Measurements from ENCODE around the gene RPA1.

The RPA1 gene

DNA sequence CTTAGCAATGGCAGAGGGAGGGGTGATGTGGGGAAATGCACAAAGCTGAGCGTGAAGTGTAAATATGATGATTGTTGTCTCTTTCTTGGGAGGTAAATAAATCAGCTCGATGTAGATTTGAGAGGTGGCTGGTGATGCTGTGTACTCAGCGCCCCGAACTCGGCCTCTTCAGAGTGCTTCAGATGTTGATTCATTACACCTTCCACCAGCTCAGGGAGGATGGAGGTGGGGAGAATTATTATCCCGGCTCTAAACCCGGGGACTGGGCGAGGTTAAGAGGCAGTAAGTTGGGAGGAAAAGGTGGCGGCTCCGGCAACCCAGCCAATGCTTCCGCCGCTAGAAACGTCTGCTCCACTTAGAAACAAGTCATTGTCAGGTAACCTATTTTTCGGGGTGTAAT is 86.5 kb downstream of the RPA1 start:
- H3K4me3 Mint-ChIP-seq = no peak overlapping the region
- H3K27me3 Mint-ChIP-seq (ENCODE audit: low read depth) = peaks cover 11% of the 10 kb centered on the region
- H3K27ac Mint-ChIP-seq = no peak overlapping the region
- no peaks in the 10 kb centered on the region for H3K9me3 Mint-ChIP-seq
- DNase-seq (ENCODE audit: low spot score) = no peak
- no peaks in the 10 kb centered on the region for H3K36me3 Mint-ChIP-seq (ENCODE audit: low read depth)
- H3K4me1 Mint-ChIP-seq (ENCODE audit: low read depth) = no peaks in the 10 kb centered on the region

DNA sequence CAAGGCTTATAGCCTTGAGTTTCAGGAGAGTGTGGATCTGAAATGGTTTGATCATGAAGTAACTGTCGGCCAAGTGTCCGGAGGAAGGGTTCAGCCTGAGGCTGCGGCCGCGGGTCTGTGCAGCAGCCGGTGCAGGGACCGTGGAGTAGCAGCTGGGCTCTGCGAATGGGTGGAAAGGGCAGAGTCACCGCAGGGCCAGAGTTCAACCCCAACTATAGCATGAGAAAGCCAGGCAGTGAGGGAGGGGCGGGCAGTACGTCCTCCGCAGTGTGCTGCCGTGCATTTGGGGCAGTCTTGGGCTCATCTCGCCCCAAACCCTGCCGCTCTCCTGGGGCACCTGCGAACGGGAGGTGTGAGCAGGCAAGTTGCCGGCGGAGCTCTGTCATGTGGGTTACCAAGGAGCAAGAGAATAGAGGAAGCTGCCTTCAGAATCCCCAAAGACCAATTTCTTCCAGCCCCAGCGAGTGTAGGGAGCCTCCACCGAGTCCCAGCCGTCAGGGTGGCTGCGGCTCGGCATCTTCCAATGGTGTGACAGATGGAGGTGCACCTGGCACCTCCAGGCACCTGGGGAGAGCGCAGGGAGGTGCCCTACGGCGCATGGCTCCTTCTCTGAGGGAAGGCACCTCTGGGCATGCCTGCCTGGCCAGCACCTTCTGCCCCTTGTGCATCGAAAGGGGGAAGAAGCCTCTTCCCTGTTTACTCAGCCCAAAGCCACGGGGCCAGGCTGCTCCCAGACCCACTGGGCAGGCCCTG is 87.3 kb downstream of the RPA1 start:
- Mint-ChIP-seq H3K36me3 (ENCODE audit: low read depth) (no peaks in the 10 kb centered on the region), H3K27me3 (ENCODE audit: low read depth) (peaks cover 4% of the 10 kb centered on the region), H3K4me3 (no peak overlapping the region), H3K4me1 (ENCODE audit: low read depth) (no peaks in the 10 kb centered on the region), H3K27ac (no peak overlapping the region), H3K9me3 (no peaks in the 10 kb centered on the region)
- DNase-seq (ENCODE audit: low spot score) = no peak

DNA sequence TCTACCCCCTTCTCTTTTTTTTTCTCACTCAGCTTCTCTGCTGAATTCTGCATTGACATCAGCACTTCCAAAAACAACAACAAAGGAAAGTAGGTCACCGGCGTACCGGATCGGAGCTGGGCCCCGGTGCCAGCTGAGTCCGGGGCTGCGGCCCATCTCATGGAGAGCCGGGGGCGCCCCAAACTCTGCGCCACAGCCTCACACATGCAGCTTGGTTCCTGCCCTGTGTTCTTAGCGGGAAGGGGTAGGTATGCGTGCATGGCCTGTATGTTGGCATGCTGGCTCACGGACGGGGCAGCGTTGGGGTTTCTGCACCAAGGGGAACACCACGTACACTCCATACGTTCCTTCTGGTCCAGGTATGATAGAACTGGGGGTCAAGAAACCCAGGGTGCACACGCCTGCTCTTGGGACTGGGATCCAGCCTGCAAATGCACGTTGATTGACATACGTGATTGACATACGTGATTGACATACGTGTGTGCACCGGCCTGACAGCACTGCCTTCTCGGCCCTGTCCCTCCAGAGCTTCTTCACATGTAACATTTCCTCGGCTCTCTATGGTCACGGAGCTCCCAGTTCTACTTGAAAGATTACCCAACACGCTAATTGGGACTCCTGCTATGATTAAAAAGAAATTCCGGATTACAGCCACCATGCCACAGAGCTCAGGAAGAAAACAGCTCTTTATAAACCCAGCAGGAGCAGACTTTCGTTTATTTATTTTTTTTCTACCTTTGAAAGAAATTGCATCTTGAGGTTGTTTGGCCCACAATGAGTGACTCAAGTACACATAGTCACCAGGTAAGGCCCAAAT is 88.7 kb downstream of the RPA1 start:
- no peak for DNase-seq (ENCODE audit: low spot score)
- H3K27ac Mint-ChIP-seq = no peak overlapping the region

DNA sequence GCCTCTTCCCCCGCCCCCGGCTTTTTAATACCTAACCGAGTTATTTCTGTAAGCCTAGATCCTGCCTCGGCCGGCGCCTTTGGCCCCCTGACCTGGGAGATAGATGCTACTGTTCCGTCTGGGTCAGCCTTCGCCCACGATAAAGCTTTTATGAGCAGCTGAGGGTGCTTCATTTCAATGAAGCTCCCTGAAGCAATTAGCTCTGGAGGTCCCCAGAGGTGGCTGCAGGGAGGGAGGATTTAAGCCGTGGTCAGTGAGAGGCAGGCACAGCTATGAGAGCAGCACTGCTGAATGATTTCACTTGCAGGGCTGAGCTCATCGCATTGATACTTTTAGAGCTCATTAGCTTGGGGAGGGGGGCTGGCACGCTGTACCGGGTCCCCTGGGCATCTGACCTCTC is 89.4 kb downstream of the RPA1 start:
- H3K9me3 Mint-ChIP-seq = no peaks in the 10 kb centered on the region
- no peaks in the 10 kb centered on the region for H3K4me1 Mint-ChIP-seq (ENCODE audit: low read depth)
- peaks cover 4% of the 10 kb centered on the region for H3K27me3 Mint-ChIP-seq (ENCODE audit: low read depth)
- no peak overlapping the region for H3K27ac Mint-ChIP-seq
- H3K4me3 Mint-ChIP-seq = no peak overlapping the region
- no peak for DNase-seq (ENCODE audit: low spot score)
- H3K36me3 Mint-ChIP-seq (ENCODE audit: low read depth) = no peaks in the 10 kb centered on the region

More for the DNA sequence above, 88.7 kb downstream of the RPA1 start:
- Mint-ChIP-seq H3K9me3 (no peaks in the 10 kb centered on the region), H3K4me1 (ENCODE audit: low read depth) (no peaks in the 10 kb centered on the region), H3K36me3 (ENCODE audit: low read depth) (no peaks in the 10 kb centered on the region), H3K27me3 (ENCODE audit: low read depth) (peaks cover 4% of the 10 kb centered on the region), H3K4me3 (no peak overlapping the region)

DNA sequence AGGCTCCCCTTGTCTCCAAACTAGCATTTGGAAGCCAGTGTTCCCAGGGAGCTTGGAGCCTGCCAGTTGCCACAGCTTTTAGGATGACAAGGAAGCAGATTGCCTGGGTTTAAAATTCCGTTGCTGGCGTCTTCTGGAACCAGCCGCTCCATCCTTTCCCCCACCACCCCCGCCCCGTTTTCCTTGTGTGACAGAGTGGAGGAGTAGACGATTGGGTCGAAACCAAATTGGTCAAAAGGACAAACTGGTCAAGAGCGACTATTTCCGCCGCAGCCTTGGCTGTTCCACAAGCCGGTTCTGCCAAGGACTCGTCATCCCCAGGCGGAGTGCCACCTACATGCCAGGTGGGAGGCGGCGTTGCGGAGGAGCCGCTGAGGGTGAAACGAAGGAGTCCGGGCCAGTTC is 91.1 kb downstream of the RPA1 start:
- Mint-ChIP-seq H3K27ac (no peak overlapping the region), H3K4me1 (ENCODE audit: low read depth) (no peaks in the 10 kb centered on the region), H3K4me3 (no peak overlapping the region), H3K36me3 (ENCODE audit: low read depth) (no peaks in the 10 kb centered on the region), H3K27me3 (ENCODE audit: low read depth) (no peaks in the 10 kb centered on the region), H3K9me3 (no peaks in the 10 kb centered on the region)
- no peak for DNase-seq (ENCODE audit: low spot score)

DNA sequence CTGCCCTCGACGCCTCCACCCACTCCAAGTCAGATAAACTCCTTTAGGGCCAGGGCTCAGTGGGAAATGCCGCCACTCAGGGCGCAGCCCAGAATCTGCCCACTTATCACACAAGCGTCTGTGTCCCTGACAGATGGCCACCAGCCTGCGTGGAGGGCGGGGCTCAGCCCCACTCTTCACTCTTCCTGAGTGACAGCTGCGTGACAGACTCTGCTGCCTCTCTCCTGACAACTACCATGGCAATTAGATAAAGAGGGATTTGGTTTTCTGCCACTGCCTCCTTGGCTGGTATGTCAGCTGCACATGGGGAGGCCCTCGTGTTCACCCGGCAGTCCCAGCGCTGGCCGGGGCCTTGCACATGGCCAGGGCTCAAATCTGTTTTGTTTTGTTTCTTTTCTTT is 99.2 kb downstream of the RPA1 start:
- no peaks in the 10 kb centered on the region for H3K27me3 Mint-ChIP-seq (ENCODE audit: low read depth)
- H3K4me3 Mint-ChIP-seq = no peak overlapping the region
- no peaks in the 10 kb centered on the region for H3K4me1 Mint-ChIP-seq (ENCODE audit: low read depth)

DNA sequence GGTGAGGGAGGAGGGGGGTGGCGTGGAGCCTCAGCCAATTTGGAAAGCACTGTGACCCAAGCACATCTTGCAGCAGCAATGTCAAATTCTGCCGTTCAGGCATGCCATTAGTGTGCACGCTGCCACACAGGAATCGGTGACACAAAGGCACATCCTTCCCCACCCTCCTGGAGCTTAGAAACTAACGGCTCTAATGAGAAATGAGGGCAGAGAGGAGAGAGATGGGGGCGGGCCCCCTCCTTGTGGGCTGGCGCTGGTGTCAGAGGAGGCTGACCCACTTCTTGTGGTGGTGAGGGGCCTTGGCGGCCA is 100.5 kb downstream of the RPA1 start:
- Mint-ChIP-seq H3K27ac (no peak overlapping the region), H3K27me3 (ENCODE audit: low read depth) (no peaks in the 10 kb centered on the region), H3K4me3 (no peak overlapping the region), H3K36me3 (ENCODE audit: low read depth) (no peaks in the 10 kb centered on the region), H3K9me3 (no peaks in the 10 kb centered on the region), H3K4me1 (ENCODE audit: low read depth) (no peaks in the 10 kb centered on the region)
- no peak for DNase-seq (ENCODE audit: low spot score)

More for the DNA sequence above, 99.2 kb downstream of the RPA1 start:
- Mint-ChIP-seq H3K36me3 (ENCODE audit: low read depth) (no peaks in the 10 kb centered on the region), H3K9me3 (no peaks in the 10 kb centered on the region), H3K27ac (no peak overlapping the region)
- no peak for DNase-seq (ENCODE audit: low spot score)

DNA sequence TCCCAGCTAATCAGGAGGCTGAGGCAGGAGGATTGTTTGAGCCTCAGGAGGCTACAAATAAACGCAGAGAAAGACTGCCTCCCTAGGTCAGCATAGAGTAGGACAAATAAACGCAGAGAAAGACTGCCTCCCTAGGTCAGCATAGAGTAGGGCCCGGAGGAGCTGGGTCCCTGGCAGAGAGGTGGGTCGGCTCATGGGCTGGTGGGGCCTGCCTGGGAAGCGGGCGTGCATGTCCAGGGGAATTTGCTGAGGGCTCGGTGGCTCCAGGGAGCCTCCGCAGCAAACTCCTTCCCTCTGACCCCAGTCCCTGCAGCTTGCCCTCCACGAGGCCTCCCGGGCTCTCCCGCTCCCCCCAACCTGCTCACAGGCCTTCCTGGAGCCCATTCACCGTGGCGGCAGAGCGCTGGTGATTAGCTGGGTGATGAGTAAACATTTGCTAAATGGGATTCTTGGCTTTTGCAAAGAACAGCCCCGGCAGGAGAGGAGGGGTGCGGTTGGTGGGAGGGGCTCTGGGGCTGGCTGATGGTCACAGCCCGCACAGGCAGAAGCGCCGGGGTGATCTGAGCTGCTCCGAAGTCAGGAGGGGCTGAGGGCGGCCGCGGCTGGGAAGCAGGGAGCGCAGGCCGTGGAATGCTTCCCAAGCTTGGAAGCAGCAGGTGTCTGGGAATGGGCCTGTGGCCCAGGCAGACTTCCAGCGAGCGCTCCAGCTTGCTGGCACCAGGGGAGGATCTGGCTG is 102.2 kb downstream of the RPA1 start:
- Mint-ChIP-seq H3K9me3 (no peaks in the 10 kb centered on the region), H3K4me3 (no peak overlapping the region), H3K36me3 (ENCODE audit: low read depth) (no peaks in the 10 kb centered on the region), H3K4me1 (ENCODE audit: low read depth) (no peaks in the 10 kb centered on the region), H3K27ac (no peak overlapping the region), H3K27me3 (ENCODE audit: low read depth) (no peaks in the 10 kb centered on the region)
- DNase-seq (ENCODE audit: low spot score) = no peak

DNA sequence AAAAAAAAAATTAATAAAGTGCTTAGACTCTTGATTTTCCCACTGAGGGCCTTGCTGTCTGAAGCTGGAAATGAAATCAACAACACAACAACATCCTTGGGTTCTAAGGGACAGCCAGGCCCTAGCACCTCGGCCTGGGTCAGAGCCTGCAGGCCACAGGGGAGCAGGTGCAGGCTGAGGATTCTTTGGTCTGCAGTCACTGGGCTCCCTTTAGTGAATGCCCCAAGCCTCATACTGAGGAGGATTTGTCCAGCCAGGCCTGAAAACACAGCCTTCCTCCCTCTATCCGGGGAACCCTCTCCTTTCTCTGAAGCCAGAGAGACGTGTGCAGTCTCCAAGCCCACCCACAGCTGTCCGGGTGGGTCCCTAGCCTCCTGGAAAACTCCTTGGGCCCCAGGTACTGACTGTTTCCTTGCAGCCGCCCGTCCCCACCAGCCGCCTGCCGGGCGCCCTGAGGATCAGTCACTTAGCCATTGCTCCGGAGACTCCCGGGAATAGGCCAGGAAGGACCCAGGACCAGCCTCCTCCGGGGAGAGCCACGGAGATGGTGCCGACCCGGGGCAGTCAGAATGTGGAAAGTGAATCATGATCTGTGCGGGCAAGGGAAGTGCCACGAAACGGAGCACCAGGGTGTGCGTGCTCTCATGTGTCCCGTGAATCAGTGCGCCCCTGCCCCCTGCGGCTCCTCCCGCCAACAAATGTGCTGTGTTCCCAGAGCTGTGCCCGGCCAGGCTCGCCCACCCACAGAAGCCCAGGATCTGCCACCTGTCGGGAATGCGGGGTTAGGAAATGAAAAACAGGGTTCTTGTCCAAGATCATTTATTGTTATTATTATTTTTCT is 104.3 kb downstream of the RPA1 start:
- Mint-ChIP-seq H3K36me3 (ENCODE audit: low read depth) (no peaks in the 10 kb centered on the region), H3K27me3 (ENCODE audit: low read depth) (no peaks in the 10 kb centered on the region), H3K27ac (no peak overlapping the region), H3K4me1 (ENCODE audit: low read depth) (no peaks in the 10 kb centered on the region), H3K4me3 (no peak overlapping the region), H3K9me3 (no peaks in the 10 kb centered on the region)
- no peak for DNase-seq (ENCODE audit: low spot score)

DNA sequence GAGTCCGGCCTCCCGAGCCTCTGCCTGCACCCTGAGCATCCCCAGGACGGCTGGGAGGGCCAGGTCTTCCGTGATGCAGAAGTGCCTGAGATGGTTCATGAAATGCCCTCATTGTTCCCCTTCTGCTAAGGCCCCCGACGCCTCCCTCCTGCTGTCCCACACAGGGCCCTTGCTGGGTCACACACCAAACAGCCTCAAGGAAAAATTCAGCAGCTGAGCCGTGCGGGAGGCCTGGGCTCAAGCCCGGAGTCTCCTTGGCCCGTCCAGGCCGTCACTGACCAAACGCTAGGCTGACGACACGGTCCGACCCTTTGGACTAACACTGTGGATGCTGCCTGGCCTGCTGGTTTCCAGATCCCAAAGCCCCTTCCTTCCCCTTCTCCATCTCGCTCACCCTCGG is 105.1 kb downstream of the RPA1 start:
- Mint-ChIP-seq H3K27me3 (ENCODE audit: low read depth) (no peaks in the 10 kb centered on the region), H3K36me3 (ENCODE audit: low read depth) (no peaks in the 10 kb centered on the region), H3K9me3 (no peaks in the 10 kb centered on the region), H3K4me1 (ENCODE audit: low read depth) (no peaks in the 10 kb centered on the region), H3K27ac (no peak overlapping the region), H3K4me3 (no peak overlapping the region)
- no peak for DNase-seq (ENCODE audit: low spot score)

DNA sequence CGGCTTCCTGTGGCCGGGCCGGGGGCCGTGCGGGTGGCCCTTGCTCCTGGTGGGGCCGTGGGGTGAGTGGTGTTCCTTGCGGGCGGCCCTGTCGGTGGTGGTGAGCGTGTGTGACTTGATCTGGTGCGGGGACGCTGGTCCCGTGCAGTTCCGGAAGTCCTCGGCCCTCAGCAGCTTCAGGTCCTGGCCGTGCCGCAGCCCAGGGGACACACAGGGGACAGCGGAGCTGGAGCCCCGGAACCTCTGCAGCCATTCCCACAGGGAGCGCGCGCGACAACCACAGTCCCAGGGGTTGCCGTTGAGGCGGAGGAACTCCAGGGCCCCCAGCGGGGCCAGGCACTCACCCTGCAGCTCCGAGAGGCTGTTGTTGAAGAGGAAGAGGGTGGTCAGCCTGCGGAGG is 107.0 kb downstream of the RPA1 start:
- no peak for DNase-seq (ENCODE audit: low spot score)
- Mint-ChIP-seq H3K27me3 (ENCODE audit: low read depth) (no peaks in the 10 kb centered on the region), H3K9me3 (no peaks in the 10 kb centered on the region), H3K4me1 (ENCODE audit: low read depth) (no peaks in the 10 kb centered on the region), H3K4me3 (no peak overlapping the region), H3K27ac (no peak overlapping the region), H3K36me3 (ENCODE audit: low read depth) (no peaks in the 10 kb centered on the region)

DNA sequence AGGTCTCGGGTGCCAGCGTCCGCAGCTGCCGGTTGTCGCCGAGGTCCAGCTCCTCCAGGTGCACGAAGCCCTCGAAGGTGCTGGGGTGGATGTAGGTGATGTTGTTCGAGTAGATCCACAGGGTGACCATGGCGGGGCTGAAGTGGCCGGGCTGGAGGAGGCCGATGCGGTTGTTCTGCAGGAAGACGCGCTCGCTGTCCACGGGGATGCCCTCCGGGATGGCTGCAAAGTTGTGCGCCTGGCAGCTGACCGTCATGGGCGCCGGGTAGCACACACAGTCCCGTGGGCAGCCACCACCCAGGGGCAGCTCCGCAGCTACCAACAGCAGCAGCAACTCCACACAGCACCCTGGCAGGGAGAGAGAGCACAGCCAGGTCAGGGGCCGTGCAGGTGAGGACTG is 107.7 kb downstream of the RPA1 start:
- Mint-ChIP-seq H3K4me1 (ENCODE audit: low read depth) (no peaks in the 10 kb centered on the region), H3K36me3 (ENCODE audit: low read depth) (no peaks in the 10 kb centered on the region), H3K27ac (no peak overlapping the region), H3K9me3 (no peaks in the 10 kb centered on the region), H3K27me3 (ENCODE audit: low read depth) (no peaks in the 10 kb centered on the region), H3K4me3 (no peak overlapping the region)
- no peak for DNase-seq (ENCODE audit: low spot score)

DNA sequence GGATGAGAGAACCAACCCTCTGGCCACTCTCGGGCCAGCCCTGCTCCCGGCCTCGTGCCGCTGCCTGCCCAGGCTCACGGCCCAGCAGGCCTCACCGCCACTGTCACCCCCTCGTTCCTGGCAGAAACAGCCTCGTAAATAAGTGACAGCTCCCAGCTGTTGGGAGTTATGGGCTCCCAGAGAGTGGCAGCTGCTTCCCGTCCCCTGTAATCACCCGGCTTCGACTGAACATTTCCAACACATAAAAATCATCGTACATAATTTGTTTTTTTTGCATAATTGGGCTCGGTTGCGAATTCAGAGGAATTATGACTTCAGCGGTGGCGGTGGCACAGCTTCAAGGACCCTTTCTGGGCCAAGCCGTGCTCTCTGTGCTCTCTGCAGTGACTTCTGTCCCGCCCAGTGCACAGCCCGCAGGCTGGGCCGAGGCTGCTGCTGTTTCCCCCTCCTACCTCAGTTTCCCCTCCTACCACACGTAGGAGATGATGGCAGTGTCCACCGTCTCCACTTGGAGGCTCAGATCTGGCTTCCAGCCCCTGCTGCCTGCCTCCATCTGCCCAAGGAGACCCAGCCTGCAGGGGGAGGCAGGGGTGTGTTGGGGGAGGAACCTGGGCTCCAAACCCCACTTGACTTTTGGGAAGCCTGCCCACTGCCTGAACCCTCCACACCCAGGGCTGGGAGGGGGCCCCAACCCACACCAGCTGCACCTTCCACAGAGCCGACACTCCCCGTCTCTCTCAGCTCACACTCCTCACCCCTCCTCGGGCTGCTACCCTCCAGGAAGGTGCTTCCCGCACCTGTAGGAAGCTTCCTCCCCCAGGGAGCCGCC is 110.4 kb downstream of the RPA1 start:
- no peak overlapping the region for H3K4me3 Mint-ChIP-seq
- H3K4me1 Mint-ChIP-seq (ENCODE audit: low read depth) = no peaks in the 10 kb centered on the region
- H3K27ac Mint-ChIP-seq = no peak overlapping the region
- no peaks in the 10 kb centered on the region for H3K36me3 Mint-ChIP-seq (ENCODE audit: low read depth)
- no peaks in the 10 kb centered on the region for H3K27me3 Mint-ChIP-seq (ENCODE audit: low read depth)
- H3K9me3 Mint-ChIP-seq = no peaks in the 10 kb centered on the region
- no peak for DNase-seq (ENCODE audit: low spot score)
